Stimulated activated CD8-positive, alpha-beta memory T cell treated with anti-CD3 and anti-CD28 coated beads, Interleukin-15, amount 100 ng/mL, for 4 hours (primary cell): ENCODE measurements around the gene HOXC6.

Experiments used
- DNase-seq, 2 donors: peaks; one replicate each; pipeline ENCODE4 v3.0.0-alpha.2; 2020; ENCODE audit warnings: low read depth in 2 of 2

HOXC6 gene

GRCh38 chr12:54015018-54015931 is 13.0 kb upstream of the HOXC6 start:
- no peak for DNase-seq

GRCh38 chr12:54016051-54016450 is 12.2 kb upstream of the HOXC6 start:
- no peak for DNase-seq

DNA sequence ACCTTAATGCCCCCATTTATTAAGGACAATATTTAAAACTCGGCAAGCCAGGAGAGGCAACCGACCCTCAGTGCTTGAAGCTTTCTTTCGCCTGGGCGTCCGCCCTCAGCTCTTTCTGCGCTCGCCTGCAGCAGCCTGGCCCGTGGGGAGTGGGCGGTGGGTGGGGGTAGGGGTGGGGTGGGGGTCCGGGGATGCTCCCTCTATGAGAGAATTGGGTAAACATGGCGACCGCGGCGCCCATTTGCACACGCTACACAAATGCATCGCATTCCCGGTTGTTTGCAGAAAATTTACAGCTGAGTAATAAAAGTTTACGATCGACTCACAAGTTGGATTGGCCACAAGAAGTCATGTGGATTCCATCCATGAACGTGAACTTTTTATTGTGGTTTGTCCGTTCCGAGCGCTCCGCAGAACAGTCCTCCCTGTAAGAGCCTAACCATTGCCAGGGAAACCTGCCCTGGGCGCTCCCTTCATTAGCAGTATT is 11.7 kb upstream of the HOXC6 start:
- no peak for DNase-seq

GRCh38 chr12:54017027-54017788 is 11.0 kb upstream of the HOXC6 start:
- DNase-seq: no peak

- peak; percentile 63 to 64 for DNase-seq
Observed at GRCh38 chr12:54017878-54018467, 10.3 kb upstream of the HOXC6 start.

GRCh38 chr12:54018468-54018984 is 9.7 kb upstream of the HOXC6 start:
- no peak for DNase-seq

GRCh38 chr12:54019091-54019811 is 9.0 kb upstream of the HOXC6 start:
- no peak for DNase-seq

DNA sequence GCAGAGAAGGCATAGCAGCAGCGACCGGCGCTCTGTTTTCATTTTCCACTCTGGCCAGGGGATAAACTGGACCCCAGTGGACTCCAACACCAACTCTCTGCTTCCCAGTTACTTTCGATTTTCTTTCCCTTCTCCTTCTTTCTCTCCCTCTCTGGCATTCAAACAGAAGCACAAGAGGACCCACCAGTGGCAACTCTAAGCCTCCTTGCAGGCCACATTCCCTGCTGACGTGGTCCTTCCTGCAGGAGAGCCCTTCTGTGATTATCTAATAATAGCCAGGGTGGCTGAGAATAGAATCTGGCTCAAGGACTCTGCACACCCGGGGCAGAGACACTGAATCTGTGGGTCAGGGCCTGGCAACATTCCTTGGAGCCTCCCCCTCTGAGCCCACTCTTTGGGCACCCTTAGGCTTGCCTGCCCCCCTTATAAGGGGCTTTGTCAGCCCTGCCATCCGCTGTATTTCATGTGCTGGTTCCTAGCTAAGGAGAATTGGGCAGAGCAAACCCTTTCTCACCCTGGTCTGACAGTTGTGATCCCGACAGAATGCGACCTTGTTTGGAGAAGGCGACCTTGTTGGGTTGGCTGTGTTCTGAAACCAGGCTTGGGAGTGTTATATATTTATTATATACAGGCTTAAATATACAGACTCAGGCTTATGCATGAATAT is 8.2 kb upstream of the HOXC6 start:
- DNase-seq: no peak

GRCh38 chr12:54020591-54021405 is 7.4 kb upstream of the HOXC6 start:
- DNase-seq: no peak

DNA sequence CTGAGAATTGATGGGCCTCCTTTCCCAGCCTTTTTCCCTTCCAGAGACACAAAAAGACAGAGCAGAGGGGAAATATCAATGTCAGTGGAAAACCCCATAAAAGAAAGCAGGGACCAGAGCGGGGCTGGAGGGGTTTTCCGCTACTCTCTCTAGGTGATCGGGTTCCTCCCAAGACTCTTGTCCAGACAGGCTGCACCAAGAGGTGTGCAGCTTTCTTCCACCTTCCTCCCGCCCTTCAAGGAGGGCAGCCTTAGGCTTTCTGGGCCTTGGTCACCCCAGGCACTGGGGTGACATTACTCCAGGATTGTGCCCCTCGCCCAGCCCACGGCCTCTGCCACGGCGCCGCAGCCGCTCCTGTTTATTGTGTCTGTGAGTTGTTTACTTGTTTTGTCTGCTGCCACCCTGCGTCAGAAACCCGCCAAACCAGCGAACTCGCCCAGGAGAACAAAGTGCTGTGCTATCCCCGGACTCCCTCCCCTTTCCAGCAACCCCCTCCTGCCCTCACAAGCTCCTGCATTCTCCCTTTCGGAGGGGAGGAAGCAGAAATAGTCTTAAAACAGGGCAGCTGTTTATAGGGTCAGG is 6.7 kb upstream of the HOXC6 start:
- DNase-seq: no peak

DNA sequence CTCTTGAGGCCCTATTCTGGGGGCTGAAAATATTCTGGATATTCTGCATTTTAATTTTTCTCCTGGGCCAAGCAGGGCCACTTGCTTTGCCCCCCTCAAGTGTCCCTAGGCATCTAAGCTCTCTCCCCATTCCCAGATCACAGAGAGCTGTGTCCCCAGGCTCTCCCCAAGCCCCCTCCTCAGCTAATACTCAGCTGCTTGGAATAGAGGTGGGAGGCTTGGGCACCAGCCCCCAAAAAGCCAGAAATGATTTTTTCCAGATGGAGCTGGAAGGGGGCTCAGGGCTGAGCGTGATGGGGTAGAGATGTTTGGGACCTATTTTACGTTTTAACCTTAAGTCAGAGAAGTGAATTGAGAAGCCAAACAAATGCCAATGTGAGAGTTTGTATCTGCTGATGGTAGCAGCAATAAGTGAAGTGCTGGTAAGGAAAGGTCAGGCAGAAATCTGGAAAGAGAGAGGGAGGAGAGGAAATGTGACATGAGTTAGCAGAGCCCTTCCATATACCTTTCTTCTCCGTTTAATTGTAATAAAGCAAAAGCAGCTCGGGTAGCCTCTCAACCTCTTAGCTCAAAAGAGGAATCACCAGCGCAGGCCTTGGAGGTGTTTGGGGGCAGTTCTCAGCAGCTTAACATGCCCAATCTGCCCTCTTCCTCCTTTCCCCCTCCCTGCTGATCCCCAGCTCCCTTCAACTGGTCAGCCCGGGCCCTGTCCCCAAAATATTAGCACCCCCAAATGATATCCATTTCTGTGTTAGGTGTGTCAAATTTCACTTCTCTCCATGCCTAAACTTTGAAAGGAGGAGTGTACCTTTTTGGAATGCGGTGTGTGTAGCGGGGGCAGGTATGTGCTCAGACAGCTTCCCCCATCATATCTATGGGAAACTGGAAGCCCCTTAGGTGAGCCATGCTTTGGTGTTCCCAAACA is 5.0 kb upstream of the HOXC6 start:
- DNase-seq: no peak

- no peak for DNase-seq
Observed at GRCh38 chr12:54024127-54024526, 4.1 kb upstream of the HOXC6 start.

DNA sequence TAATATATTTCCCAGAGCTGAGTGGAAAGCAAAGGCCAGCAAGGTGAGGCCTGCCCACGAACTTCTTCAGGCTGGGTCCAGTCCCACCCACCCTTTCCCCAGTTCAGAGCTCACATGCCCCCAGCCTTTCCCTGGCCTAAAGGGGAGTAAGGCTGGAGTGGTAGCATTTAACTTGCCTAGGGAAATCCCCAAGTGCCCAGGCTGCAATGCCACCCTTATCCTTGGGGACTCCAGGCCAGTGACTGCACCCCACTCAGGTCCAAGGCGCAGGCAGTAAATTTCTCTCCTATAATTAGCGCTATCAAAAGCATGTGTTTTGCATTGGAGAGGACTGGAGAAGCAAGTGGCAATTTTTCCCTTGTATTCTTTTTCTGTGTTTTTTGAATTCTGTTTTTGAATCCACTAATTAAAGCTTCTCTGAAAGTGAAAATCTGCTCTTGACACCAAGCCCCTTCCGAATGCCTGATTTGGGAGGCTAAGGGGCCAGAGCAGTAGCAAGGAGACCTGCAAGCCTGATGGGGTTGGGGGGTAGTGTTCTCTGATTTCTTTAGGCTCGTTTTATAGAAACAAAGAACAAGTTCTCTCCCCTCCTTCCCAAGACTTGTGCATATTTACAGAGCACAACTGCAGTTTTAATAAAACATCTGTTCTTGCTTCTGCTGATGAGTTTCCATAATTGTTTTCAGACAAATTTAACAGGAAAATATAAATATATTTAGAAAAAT is 3.5 kb upstream of the HOXC6 start:
- no peak for DNase-seq

- no peak for DNase-seq
Observed at GRCh38 chr12:54025499-54026405, 2.5 kb upstream of the HOXC6 start.

DNA sequence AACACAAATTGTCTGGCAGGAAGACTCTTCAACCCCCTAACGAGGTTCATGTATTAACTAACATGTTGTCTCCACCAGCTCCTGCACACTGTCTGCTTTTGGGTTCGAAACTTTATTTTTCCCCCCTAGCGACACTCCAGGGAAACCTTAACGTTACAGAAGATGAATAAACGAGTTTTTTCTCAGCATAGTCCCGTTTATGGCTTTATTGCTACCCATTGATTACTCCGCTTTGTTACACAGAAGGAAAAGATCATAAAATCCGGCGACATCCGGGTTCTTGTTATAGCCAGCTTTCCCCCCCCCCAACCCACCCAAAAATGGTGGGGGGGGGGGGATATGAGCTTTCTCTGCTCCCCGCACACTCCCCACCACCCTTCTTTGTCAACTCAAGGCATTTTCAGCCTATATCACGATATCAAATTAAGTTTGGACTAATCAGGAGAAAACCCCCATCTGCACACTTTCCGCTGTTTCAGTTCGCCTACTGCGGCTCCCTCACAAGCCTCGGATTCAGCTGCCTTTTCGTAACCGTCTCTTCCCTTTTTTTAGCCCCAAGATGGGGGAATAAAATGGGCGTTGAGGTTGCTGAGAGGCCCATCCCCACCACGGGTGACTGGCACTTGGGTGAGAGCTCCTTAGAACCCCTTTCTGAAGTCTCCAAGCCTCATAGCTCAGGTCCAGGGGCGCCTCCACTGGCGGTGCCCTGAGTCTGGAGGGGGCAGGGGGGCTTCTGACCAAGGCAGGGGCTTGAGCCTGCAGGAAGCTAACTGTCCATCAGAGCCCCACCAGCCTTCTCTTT is 1.4 kb upstream of the HOXC6 start:
- DNase-seq: no peak

- no peak for DNase-seq
Observed at GRCh38 chr12:54027442-54027786, 826 bp upstream of the HOXC6 start.
